GM21737 (cell line): ENCODE measurements around the gene SPRR3.

Source experiments
- ATAC-seq: cut with Tn5 transposase; IDR thresholded peaks from one replicate; pipeline ENCODE4 v1.9.1; 2021; ENCODE audit warnings: mild to moderate bottlenecking, moderate library complexity; ENCODE audit not compliant: unreplicated experiment

SPRR3 gene

GRCh38 chr1:153040950-153041631, 39.5 kb downstream of the SPRR3 start, which contains the start of gene SPRR2D:
Gene SPRR2D, minus strand, starts transcription at chr1:153041120. Its CDS starts 774 bp downstream, at chr1:153040346.
- ATAC-seq = no peak

DNA sequence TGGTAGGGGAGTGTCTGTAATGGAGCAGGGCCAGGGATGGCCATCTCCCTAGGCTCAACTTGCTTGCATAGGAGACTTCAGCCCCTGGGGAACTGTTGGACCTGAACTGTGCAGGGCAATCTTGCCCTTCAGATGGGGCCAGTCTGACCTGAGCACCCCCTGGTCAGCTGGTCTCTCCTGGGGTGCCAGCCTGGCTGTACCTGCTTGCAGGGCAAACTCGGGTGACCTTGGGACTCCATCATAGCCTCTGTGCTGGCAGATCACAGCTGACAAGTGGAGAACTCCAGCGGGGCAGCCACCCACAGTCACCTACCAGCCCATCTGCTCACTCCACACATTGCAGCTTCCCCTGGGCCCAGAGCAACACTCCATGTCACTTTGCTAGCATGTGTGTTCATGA, 47.7 kb downstream of the SPRR3 start:
- no peak for ATAC-seq
